HG03095 (cell line): ENCODE data around the gene VWA5B1.
"Not testable (repeated sequence)": the region's sequence is repeated elsewhere in the genome, so short reads cannot be mapped to it uniquely, and the experiment has no call there.

ENCODE experiments used
- ATAC-seq: cut with Tn5 transposase; IDR thresholded peaks from one replicate; pipeline ENCODE4 v1.9.1; 2021; ENCODE audit warnings: moderate library complexity; ENCODE audit not compliant: unreplicated experiment

VWA5B1 gene

DNA sequence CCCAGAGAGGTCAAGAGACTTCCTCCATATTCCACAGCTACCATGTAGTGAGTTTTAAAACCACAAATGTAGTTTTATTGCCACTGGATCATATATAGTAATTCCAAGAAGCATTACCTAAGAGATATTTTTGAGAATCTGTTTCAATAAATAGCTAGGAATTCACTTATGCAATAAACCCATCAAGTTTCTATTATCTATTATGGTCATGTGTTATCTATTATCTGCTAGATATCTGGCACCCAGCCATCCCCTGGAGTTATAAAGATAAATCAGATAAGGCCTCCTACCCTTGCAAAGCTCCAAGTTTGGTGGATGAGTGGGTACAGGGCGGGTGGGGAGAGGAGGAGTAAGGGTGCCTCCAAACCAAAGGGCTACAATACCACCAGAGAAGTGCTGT, 10.3 kb upstream of the VWA5B1 start:
- no peak for ATAC-seq

- ATAC-seq = no peak
Observed at GRCh38 chr1:20280906-20281305, 9.8 kb upstream of the VWA5B1 start.

- ATAC-seq = no peak
Observed at GRCh38 chr1:20281801-20282200, 8.9 kb upstream of the VWA5B1 start.

- no peak for ATAC-seq
Observed at GRCh38 chr1:20282533-20282932, 8.1 kb upstream of the VWA5B1 start.

GRCh38 chr1:20284046-20284445, 6.6 kb upstream of the VWA5B1 start:
- ATAC-seq = no peak

GRCh38 chr1:20284625-20285024, 6.0 kb upstream of the VWA5B1 start:
- no peak for ATAC-seq

DNA sequence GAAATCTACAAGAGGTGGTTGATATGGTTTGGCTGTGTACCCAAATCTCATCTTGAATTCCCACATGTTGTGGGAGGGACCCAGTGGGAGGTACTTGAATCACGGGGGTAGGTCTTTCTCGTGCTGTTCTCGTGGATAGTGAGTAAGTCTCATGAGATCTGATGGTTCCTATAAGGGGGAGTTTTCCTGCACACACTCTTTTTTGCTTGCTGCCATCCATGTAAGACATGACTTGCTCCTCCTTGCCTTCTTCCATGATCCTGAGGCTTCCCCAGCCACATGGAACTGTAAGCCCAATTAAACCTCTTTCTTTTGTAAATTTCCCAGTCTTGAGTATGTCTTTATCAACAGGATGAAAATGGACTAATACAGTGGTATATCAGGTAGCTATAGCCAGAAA, 5.2 kb upstream of the VWA5B1 start:
- no peak for ATAC-seq

GRCh38 chr1:20287696-20288095, 3.0 kb upstream of the VWA5B1 start:
- not testable (repeated sequence) for ATAC-seq

DNA sequence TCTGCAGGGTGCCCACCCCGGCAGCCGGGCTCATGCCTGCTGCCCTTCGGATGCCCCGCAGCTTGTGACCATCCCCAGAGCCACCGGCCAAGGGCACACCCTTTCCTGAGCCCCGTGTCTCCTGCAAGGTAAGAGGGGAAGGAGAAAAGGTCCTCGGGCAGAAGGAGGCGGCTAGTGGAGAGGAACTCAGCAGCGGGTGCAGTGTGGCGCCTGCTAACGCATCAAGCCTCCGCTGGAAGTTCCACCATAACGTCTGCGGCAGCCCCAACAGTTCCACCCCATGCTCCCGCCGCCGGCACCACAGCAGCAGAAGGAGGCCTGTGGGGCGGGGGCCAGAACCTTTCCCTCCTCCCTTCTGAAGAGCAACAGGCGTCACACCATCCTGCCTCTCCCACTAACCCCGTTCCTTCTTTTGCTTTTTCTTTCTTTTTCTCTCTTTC, 990 bp downstream of the VWA5B1 start:
- ATAC-seq = no peak

DNA sequence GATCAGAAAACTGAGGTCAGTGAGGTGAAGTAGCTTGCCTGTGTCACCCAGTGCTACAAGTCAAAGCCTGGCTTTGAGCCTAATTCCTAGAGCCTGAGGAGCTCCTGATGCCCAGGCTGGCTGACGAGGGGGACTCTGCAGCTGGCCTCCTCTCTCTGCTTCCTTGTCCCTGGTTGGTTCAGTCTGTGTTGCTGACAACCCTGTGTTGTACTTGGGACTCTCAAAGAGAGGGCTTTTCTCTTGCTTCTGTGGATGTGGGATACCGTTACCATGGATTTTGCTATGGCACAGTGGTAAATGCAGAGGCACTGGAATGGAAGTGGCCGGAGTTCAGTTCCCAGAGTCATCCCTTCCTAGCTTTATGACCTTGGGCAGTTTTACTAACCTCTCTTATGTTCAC, 8.0 kb downstream of the VWA5B1 start:
- no peak for ATAC-seq

GRCh38 chr1:20301463-20302107, 10.9 kb downstream of the VWA5B1 start:
- no peak for ATAC-seq

- ATAC-seq = no peak
Observed at GRCh38 chr1:20302108-20302471, 11.4 kb downstream of the VWA5B1 start.

GRCh38 chr1:20307026-20307425, 16.4 kb downstream of the VWA5B1 start:
- no peak for ATAC-seq

DNA sequence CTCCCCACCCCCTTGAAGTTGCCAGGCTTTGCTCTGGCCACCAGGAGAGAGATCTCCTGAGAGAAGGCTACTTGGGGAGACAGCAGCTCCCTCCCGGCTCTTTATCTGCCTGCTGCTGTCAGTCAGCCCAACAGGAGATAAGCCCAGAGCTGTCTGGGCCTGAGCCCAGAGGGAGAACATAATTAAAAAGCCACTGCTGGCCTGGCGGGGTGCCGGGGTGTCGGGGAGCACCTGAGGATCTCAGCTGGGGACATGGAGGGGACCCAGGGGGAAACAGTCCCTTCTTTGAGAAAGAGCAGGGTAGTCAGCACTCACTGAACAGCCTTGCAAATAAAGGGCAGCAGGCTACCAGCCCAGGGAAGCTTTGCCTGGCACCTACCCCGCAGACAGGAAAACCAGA, 17.9 kb downstream of the VWA5B1 start:
- no peak for ATAC-seq

- ATAC-seq = no peak
Observed at GRCh38 chr1:20311289-20311688, 20.6 kb downstream of the VWA5B1 start.

GRCh38 chr1:20312310-20312709, 21.6 kb downstream of the VWA5B1 start:
- ATAC-seq = no peak

- no peak for ATAC-seq
Observed at GRCh38 chr1:20312818-20313217, 22.1 kb downstream of the VWA5B1 start.

GRCh38 chr1:20317471-20317870, 26.8 kb downstream of the VWA5B1 start:
- no peak for ATAC-seq

DNA sequence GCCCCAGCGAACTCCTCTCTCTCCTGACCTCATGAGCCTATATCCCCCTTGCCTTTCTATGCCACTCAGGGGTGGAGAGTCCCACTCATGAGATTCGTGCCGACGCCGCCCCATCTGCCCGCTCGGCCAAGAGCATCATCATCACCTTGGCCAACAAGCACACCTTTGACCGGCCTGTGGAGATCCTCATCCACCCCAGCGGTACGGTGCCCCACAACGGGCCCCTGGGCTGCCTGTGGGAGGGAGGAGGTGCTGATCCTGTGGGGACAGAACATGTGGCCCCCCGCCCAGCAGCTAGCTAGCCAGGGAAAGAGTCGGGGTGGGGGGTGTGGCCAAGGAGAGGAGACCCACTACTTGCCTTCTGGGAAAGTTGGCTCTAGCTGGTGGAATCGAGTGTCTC, 27.8 kb downstream of the VWA5B1 start:
- ATAC-seq = no peak

DNA sequence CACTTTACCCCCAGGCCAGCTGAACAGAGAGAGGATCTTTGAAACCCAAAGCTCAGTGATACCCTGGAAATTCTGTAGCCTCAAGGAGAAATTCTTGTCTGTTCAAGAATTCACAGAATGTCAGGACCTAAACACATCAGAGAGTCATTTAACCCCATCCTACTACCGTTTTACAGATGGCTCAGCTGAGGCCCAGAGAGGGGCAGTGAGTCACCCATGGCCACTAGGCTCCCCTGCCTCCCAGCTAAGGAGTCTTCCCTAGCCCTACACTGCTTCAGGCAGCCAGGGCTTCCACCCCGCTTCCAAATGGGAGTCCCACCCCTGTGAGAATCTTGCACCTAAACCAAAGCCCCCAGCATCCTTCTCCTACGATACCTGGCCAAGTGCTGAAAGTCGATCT, 28.3 kb downstream of the VWA5B1 start:
- no peak for ATAC-seq

DNA sequence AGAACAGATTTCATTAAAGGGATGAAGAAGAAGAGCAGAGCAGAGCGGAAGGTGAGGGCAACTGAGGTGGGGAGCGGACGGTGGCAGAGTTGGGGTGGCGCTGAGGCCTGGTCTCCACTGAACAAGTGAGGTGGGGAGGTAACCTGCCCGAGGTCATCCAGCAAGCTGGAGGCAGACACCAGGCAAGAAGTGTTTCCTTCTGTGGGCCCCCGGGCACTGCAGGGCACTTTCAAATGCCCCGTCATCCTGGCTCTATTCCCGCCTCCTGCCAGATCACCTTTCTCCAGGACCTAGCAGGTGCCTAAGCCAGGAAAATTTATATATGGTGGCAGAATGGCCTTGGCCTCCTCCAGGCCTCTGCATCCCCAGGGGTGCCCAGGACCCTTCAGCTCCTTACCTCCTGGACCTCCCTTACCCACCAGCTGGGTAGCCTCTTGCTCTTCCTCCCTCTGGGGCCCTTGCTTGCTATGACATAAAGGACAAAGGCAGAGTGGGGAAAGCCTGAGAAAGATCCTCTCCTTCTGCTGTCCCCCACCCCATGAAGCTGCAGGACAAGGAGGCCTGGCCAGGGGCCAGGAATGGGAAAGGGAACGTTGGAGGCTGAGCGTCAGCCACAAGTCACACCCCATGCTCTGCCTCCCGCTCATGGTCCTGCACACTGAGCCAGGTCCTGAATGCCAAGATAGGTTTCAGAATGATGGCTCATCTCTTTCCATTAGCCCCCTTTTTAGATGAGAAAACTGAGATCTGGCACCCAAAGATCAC, 29.0 kb downstream of the VWA5B1 start:
- no peak for ATAC-seq

DNA sequence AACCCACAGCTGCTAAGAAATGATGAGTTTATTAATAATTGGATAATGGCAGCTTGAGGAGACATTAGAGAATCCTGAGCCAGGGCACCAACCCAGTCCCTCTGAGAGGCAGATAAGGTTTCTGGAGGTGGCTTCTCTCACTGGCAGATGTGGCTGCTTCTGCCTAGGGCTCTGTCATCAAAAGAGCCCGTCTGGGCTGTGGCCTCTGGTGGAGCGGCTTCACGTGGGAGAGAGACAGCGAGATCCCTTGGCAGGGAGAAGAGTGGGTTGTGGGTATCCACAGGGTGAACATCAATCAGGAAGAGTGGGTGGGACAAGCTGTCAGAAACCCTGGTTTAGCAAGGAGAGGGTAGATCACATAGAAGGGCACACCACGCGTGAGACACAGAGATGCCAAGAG, 30.0 kb downstream of the VWA5B1 start:
- no peak for ATAC-seq

DNA sequence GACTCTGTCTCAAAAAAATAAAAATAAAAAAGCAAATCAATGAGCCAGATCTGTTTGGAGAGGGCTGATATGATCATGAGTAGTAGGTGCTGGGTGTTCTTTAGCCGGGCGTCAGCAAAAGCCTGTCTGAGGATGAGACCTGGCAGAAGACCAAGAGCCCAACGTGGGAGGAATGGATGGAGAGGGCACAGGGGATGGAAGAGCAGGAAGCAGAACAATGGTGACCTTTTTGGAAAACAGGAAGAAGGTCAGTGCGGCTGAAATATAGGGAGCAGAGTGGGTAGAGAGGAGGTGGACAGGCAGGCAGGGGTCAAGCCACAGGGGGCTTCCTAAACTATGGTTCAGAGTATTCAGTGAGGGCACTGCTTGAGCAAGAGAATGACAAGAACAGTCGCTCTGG, 30.9 kb downstream of the VWA5B1 start:
- ATAC-seq = no peak
